Measurements from ENCODE around the gene SDHD.

The SDHD gene

GRCh38 chr11:112062923-112063322 is 23.8 kb upstream of the SDHD start:
- peaks cover 14 to 58% of the 10 kb centered on the region in 2 experiments for H3K36me3 ChIP-seq (ENCODE audit: control insufficient read depth in 1 of 2, insufficient read depth in 2 of 2, low read depth in 1 of 2, low read length in 2 of 2)
- no peaks in the 10 kb centered on the region for H3K27me3 ChIP-seq (ENCODE audit: control insufficient read depth in 1 of 2, insufficient read depth in 1 of 2, low read length in 2 of 2)
- H2AFZ ChIP-seq (ENCODE audit: low read depth, low read length) = no peak overlapping the region
- WGBS = 80% methylated on average over 1 of the region's 1 CpG
- no peaks in the 10 kb centered on the region for H3K9me3 ChIP-seq (ENCODE audit: control insufficient read depth, low read length)
- DNase-seq = no peak
- H3K4ac ChIP-seq (ENCODE audit: low read depth in 1 of 2, low read length in 2 of 2) = no peak overlapping the region
- H3K27ac ChIP-seq (ENCODE audit: low read length, poor library complexity, severe bottlenecking) = no peak overlapping the region
- H2BK15ac ChIP-seq (ENCODE audit: low read depth, poor library complexity, severe bottlenecking) = no peak overlapping the region
- H2BK5ac ChIP-seq (ENCODE audit: low read depth, low read length, poor library complexity, severe bottlenecking) = no peak overlapping the region
- H3K4me3 ChIP-seq (ENCODE audit: insufficient read depth in 1 of 2, low read depth in 1 of 2, low read length in 2 of 2) = no peak overlapping the region
- H3K23ac ChIP-seq (ENCODE audit: low read length in 2 of 2) = no peak overlapping the region
- H2BK12ac ChIP-seq (ENCODE audit: low read length in 2 of 2) = no peak overlapping the region
- H3K9ac ChIP-seq (ENCODE audit: low read length) = no peak overlapping the region
- H2AK5ac ChIP-seq (ENCODE audit: low read length, severe bottlenecking) = no peak overlapping the region
- H4K91ac ChIP-seq (ENCODE audit: low read length) = no peak overlapping the region
- H3K14ac ChIP-seq (ENCODE audit: low read length in 2 of 2) = no peak overlapping the region
- H4K8ac ChIP-seq (ENCODE audit: low read length) = no peak overlapping the region
- H3K79me1 ChIP-seq (replicated peaks; ENCODE audit: low read length, poor library complexity, severe bottlenecking) = peaks cover 8% of the 10 kb centered on the region
- no peak overlapping the region for H3K4me2 ChIP-seq (ENCODE audit: low read length, poor library complexity, severe bottlenecking)
- H3K18ac ChIP-seq (ENCODE audit: low read depth in 1 of 2, low read length in 2 of 2) = no peak overlapping the region
- H2BK120ac ChIP-seq (ENCODE audit: low read depth, low read length) = no peak overlapping the region
- no peaks in the 10 kb centered on the region for H3K4me1 ChIP-seq (ENCODE audit: control insufficient read depth, insufficient read depth, low read depth, low read length)

DNA sequence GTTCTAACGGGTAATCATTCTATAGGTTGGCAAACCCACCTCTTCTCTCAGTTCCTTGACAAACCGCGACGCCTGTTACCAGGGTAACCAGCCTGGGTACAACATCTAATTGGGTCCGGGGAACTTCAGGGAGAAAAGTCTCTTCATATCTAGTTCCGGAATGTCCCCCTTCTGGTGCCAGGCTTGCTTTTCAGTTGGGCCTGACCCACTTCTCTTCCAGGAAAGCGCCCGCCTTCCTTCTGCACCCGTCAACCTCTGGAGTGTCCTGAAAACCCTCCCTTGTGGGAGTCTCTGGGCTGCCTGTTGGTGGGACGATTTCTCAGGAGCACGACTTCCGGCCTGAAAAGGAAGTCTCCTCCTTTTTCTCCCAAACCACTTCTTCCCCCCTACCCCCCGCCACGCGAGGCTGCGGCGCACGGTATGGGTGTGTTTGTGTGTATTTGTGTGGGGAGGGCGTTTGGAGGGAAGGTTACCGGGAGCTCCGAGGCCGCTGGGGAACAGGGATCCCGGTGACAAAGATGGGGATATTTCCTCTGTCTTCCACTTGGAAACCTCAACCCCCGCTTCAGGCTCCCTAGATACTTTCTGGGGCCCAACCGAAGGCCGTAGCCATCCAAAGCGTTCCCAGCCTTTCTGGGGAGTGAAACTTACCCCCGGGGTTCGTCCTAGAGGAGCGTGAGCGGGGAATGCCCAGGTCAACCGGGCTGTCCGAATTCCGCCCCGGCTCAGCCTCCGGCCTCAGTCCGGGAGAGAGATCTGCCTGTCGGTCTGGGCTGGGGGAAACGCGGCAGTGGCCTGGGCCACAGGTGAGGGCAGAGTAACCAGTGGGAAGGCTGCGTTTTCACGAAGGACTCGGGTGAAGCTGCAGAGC is 12.5 kb upstream of the SDHD start, which contains the start of the genes NKAPD1 and PIH1D2:
Gene NKAPD1 (plus strand): TSS at position 359 of the 871 bp plus-strand sequence. CDS start 1,276 bp downstream, outside the sequence.
Gene PIH1D2 (minus strand): TSS at position 77 of the 871 bp plus-strand sequence. CDS start 843 bp downstream, outside the sequence.
- Histone ChIP-seq H3K36me3 (ENCODE audit: control insufficient read depth in 1 of 2, insufficient read depth in 2 of 2, low read depth in 1 of 2, low read length in 2 of 2) (peaks cover 5 to 40% of the 10 kb centered on the region in 2 experiments), H2BK12ac (ENCODE audit: low read length in 2 of 2) (peak within 1 kb of the TSS in 1 of 2 experiments; percentile 59), H3K4me2 (ENCODE audit: low read length, poor library complexity, severe bottlenecking) (peak within 1 kb of the TSS; percentile 51), H2BK120ac (ENCODE audit: low read depth, low read length) (peak within 1 kb of the TSS; percentile 95), H3K4me1 (ENCODE audit: control insufficient read depth, insufficient read depth, low read depth, low read length) (no peaks in the 10 kb centered on the region), H3K9me3 (ENCODE audit: control insufficient read depth, low read length) (no peaks in the 10 kb centered on the region), H2BK15ac (ENCODE audit: low read depth, poor library complexity, severe bottlenecking) (peak within 1 kb of the TSS; percentile 96), H3K14ac (ENCODE audit: low read length in 2 of 2) (peak within 1 kb of the TSS in 1 of 2 experiments; percentile 89), H4K8ac (ENCODE audit: low read length) (peak within 1 kb of the TSS; percentile 99), H3K4ac (ENCODE audit: low read depth in 1 of 2, low read length in 2 of 2) (peak within 1 kb of the TSS; percentile 46 to 54), H3K23ac (ENCODE audit: low read length in 2 of 2) (no peak within 1 kb of the TSS), H2BK5ac (ENCODE audit: low read depth, low read length, poor library complexity, severe bottlenecking) (peak within 1 kb of the TSS; percentile 97), H3K27me3 (ENCODE audit: control insufficient read depth in 1 of 2, insufficient read depth in 1 of 2, low read length in 2 of 2) (no peaks in the 10 kb centered on the region), H3K9ac (ENCODE audit: low read length) (peak within 1 kb of the TSS; percentile 96), H3K27ac (ENCODE audit: low read length, poor library complexity, severe bottlenecking) (peak within 1 kb of the TSS; percentile 99), H3K79me1 (replicated peaks; ENCODE audit: low read length, poor library complexity, severe bottlenecking) (peaks cover 17% of the 10 kb centered on the region), H3K18ac (ENCODE audit: low read depth in 1 of 2, low read length in 2 of 2) (peak within 1 kb of the TSS; percentile 84 to 85), H2AFZ (ENCODE audit: low read depth, low read length) (peak within 1 kb of the TSS; percentile 79), H4K91ac (ENCODE audit: low read length) (peak within 1 kb of the TSS; percentile 95), H2AK5ac (ENCODE audit: low read length, severe bottlenecking) (no peak within 1 kb of the TSS), H3K4me3 (ENCODE audit: insufficient read depth in 1 of 2, low read depth in 1 of 2, low read length in 2 of 2) (peak within 1 kb of the TSS; percentile 90 to 96)
- peak; percentile 94 for DNase-seq
- under 1% methylated on average over 31 of the region's 43 CpGs for WGBS

GRCh38 chr11:112082729-112083128 is 3.9 kb upstream of the SDHD start:
- Histone ChIP-seq H3K4ac (ENCODE audit: low read depth in 1 of 2, low read length in 2 of 2) (no peak overlapping the region), H3K79me1 (replicated peaks; ENCODE audit: low read length, poor library complexity, severe bottlenecking) (peaks cover 14% of the 10 kb centered on the region), H4K8ac (ENCODE audit: low read length) (no peak overlapping the region), H3K4me3 (ENCODE audit: insufficient read depth in 1 of 2, low read depth in 1 of 2, low read length in 2 of 2) (no peak overlapping the region), H2BK5ac (ENCODE audit: low read depth, low read length, poor library complexity, severe bottlenecking) (no peak overlapping the region), H3K27ac (ENCODE audit: low read length, poor library complexity, severe bottlenecking) (peak overlapping the region; percentile 28), H3K23ac (ENCODE audit: low read length in 2 of 2) (no peak overlapping the region), H4K91ac (ENCODE audit: low read length) (no peak overlapping the region), H3K18ac (ENCODE audit: low read depth in 1 of 2, low read length in 2 of 2) (no peak overlapping the region), H3K9ac (ENCODE audit: low read length) (peak overlapping the region; percentile 87), H3K9me3 (ENCODE audit: control insufficient read depth, low read length) (no peaks in the 10 kb centered on the region), H2BK12ac (ENCODE audit: low read length in 2 of 2) (no peak overlapping the region), H3K4me2 (ENCODE audit: low read length, poor library complexity, severe bottlenecking) (no peak overlapping the region), H3K27me3 (ENCODE audit: control insufficient read depth in 1 of 2, insufficient read depth in 1 of 2, low read length in 2 of 2) (no peaks in the 10 kb centered on the region), H2AFZ (ENCODE audit: low read depth, low read length) (no peak overlapping the region), H3K4me1 (ENCODE audit: control insufficient read depth, insufficient read depth, low read depth, low read length) (peaks cover under 1% of the 10 kb centered on the region), H2AK5ac (ENCODE audit: low read length, severe bottlenecking) (no peak overlapping the region), H2BK15ac (ENCODE audit: low read depth, poor library complexity, severe bottlenecking) (no peak overlapping the region), H3K14ac (ENCODE audit: low read length in 2 of 2) (no peak overlapping the region), H2BK120ac (ENCODE audit: low read depth, low read length) (no peak overlapping the region), H3K36me3 (ENCODE audit: control insufficient read depth in 1 of 2, insufficient read depth in 2 of 2, low read depth in 1 of 2, low read length in 2 of 2) (peaks cover 14 to 70% of the 10 kb centered on the region in 2 experiments)
- 46% methylated on average over 4 of the region's 4 CpGs for WGBS
- peak; percentile 95 for DNase-seq

DNA sequence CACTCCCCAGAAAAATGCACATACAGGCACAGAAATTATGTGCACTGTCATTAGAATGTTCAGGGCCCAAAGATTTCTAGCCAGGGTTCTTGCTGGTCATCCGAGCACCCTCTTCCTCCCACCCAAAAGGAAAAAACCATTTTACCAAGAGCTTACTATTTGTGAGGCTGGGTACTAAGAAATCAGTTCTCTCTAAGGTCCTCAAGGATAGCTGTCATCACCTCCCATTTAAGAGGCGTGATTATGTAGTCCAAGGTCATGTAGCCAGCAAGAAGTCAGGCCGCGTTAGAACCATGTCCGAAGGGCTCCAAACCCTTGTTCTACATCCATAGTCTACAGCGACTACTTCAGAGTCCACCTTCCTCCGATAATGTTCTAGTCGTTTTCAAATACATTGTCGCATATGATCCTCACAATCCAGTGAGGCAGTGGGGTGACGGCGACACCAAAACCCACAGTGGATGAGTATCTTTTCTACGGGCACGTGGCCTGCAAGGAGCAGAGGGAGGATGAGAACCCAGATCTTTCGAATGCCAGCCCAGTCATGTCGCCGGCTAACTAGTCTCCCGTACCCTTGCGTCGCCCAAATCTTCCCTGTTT is 751 bp upstream of the SDHD start:
- Histone ChIP-seq H4K8ac (ENCODE audit: low read length) (peak overlapping the region; percentile 95), H2BK120ac (ENCODE audit: low read depth, low read length) (no peak overlapping the region), H2BK5ac (ENCODE audit: low read depth, low read length, poor library complexity, severe bottlenecking) (no peak overlapping the region), H3K27ac (ENCODE audit: low read length, poor library complexity, severe bottlenecking) (peak overlapping the region; percentile 3), H3K27me3 (ENCODE audit: control insufficient read depth in 1 of 2, insufficient read depth in 1 of 2, low read length in 2 of 2) (no peaks in the 10 kb centered on the region), H3K9me3 (ENCODE audit: control insufficient read depth, low read length) (no peaks in the 10 kb centered on the region), H3K79me1 (replicated peaks; ENCODE audit: low read length, poor library complexity, severe bottlenecking) (peaks cover 15% of the 10 kb centered on the region), H3K4ac (ENCODE audit: low read depth in 1 of 2, low read length in 2 of 2) (peak overlapping the region in 1 of 2 experiments; percentile 15), H3K4me3 (ENCODE audit: insufficient read depth in 1 of 2, low read depth in 1 of 2, low read length in 2 of 2) (peak overlapping the region; percentile 71 to 85), H3K4me2 (ENCODE audit: low read length, poor library complexity, severe bottlenecking) (peak overlapping the region; percentile 70), H2BK12ac (ENCODE audit: low read length in 2 of 2) (no peak overlapping the region), H3K18ac (ENCODE audit: low read depth in 1 of 2, low read length in 2 of 2) (peak overlapping the region; percentile 3 to 44), H3K9ac (ENCODE audit: low read length) (peak overlapping the region; percentile 96), H2BK15ac (ENCODE audit: low read depth, poor library complexity, severe bottlenecking) (no peak overlapping the region), H3K23ac (ENCODE audit: low read length in 2 of 2) (peak overlapping the region in 1 of 2 experiments; percentile 11), H2AFZ (ENCODE audit: low read depth, low read length) (peak overlapping the region; percentile 10), H3K4me1 (ENCODE audit: control insufficient read depth, insufficient read depth, low read depth, low read length) (peaks cover 5% of the 10 kb centered on the region), H2AK5ac (ENCODE audit: low read length, severe bottlenecking) (no peak overlapping the region), H3K14ac (ENCODE audit: low read length in 2 of 2) (peak overlapping the region in 1 of 2 experiments; percentile 72), H4K91ac (ENCODE audit: low read length) (peak overlapping the region; percentile 86), H3K36me3 (ENCODE audit: control insufficient read depth in 1 of 2, insufficient read depth in 2 of 2, low read depth in 1 of 2, low read length in 2 of 2) (peaks cover 11 to 70% of the 10 kb centered on the region in 2 experiments)
- WGBS = 2% methylated on average over 18 of the region's 19 CpGs
- peak; percentile 46 for DNase-seq

Data from mesenchymal stem cell (in vitro differentiated cells and primary cell).